Thyroid gland (tissue), 4 donors: Measurements from ENCODE around the gene SERBP1. TPM values are rescaled to one million over a fixed set of nuclear protein-coding genes. Genes with fewer than 3 reads are reported as not detected.

Source experiments
- DNase-seq, 2 donors: peaks; one replicate each; pipeline ENCODE4 v3.0.0-alpha.2; 2019
- H3K27ac ChIP-seq, 3 donors: fragments of 200-600 bp; sonication (generic); 1 replicate in 2 of 3; 2 replicates in 1 of 3; pipeline ENCODE4 v1.5.1; 2016 to 2019; ENCODE audit warnings: mild to moderate bottlenecking in 1 of 3, moderate library complexity in 1 of 3
- H3K27me3 ChIP-seq: fragments of 200-600 bp; sonication (generic); one replicate; pipeline ENCODE4 v1.5.1; 2019
- H3K36me3 ChIP-seq, 2 donors: fragments of 200-600 bp; sonication (generic); one replicate each; pipeline ENCODE4 v1.5.1; 2016 to 2019
- H3K4me1 ChIP-seq, 2 donors: fragments of 200-600 bp; sonication (generic); one replicate each; pipeline ENCODE4 v1.5.1; 2017 to 2019
- H3K4me3 ChIP-seq, 3 donors: fragments of 200-600 bp; sonication (generic); replicated peaks in 1 of 3; 1 replicate in 2 of 3; 2 replicates in 1 of 3; pipeline ENCODE4 v1.5.1; 2016; ENCODE audit warnings: mild to moderate bottlenecking in 1 of 3
- H3K9me3 ChIP-seq: fragments of 200-600 bp; sonication (generic); one replicate; pipeline ENCODE4 v1.5.1; 2017
- CTCF ChIP-seq, 6 experiments: fragments of 200-600 bp in 3 of 6; fragments of 450-650 bp in 3 of 6; sonication (generic) in 3 of 6; IDR thresholded peaks; one replicate each; pipeline ENCODE4 v1.5.1; 2016 to 2019; ENCODE audit warnings: antibody characterized with exemption in 6 of 6, mild to moderate bottlenecking in 2 of 6, inconsistent platforms in 1 of 6, moderate library complexity in 1 of 6
- POLR2A ChIP-seq, 2 donors: fragments of 450-650 bp; IDR thresholded peaks; one replicate each; pipeline ENCODE4 v1.6.1; 2017; ENCODE audit warnings: antibody characterized with exemption in 2 of 2, mild to moderate bottlenecking in 2 of 2, moderate library complexity in 1 of 2
- WGBS, 2 donors: methylation state at CpG; one replicate each; pipeline ENCODE4 v1.1.5; 2017; 5-methylcytosine and 5-hydroxymethylcytosine counted together
- intact Hi-C: fragments of 100-400 bp; cut with DNase I; formaldehyde crosslinking; loops from one replicate; pipeline ENCODE4 v1.15.1; 2023
- total RNA-seq, 4 donors: library from RNA; depleted of rRNA; stranded (reverse); fragments of >200 nt; gene quantifications; one replicate each; pipeline ENCODE4 v1.2.3, GENCODE V29; 2016

Gene SERBP1
- total RNA-seq, 4 donors from 2014 or later = 185 to 218 (median 204) TPM

- no peaks in the 10 kb centered on the region for H3K36me3 ChIP-seq
- no peak for DNase-seq
- H3K4me3 ChIP-seq = no peak overlapping the region
- H3K27ac ChIP-seq = peak overlapping the region in 1 of 3 donors; percentile 22
- intact Hi-C loops = no loop called here
- no peaks in the 10 kb centered on the region for H3K27me3 ChIP-seq
- H3K9me3 ChIP-seq = no peaks in the 10 kb centered on the region
- peaks cover 12 to 13% of the 10 kb centered on the region in 2 donors for H3K4me1 ChIP-seq
- TF ChIP-seq POLR2A (IDR thresholded peaks at IDR 0.05) (no peak), CTCF (IDR thresholded peaks at IDR 0.05) (no peak)
- WGBS, 2 donors = 75 to 79% methylated on average over 2 of the region's 2 CpGs
Observed at GRCh38 chr1:67441739-67442281, 11.6 kb upstream of the SERBP1 start.

- Histone ChIP-seq H3K4me1 (peaks cover 12 to 13% of the 10 kb centered on the region in 2 donors), H3K9me3 (no peaks in the 10 kb centered on the region), H3K27me3 (no peaks in the 10 kb centered on the region), H3K27ac (peak overlapping the region in 1 of 3 donors; percentile 22), H3K4me3 (no peak overlapping the region), H3K36me3 (no peaks in the 10 kb centered on the region)
- intact Hi-C loops = no loop called here
- DNase-seq = peak; percentile 85
- no peak for TF ChIP-seq CTCF (IDR thresholded peaks at IDR 0.05)
- no peak for TF ChIP-seq POLR2A (IDR thresholded peaks at IDR 0.05)
- WGBS, 2 donors = 13 to 21% methylated on average over 3 of the region's 3 CpGs
Observed at GRCh38 chr1:67441183-67441582, 11.0 kb upstream of the SERBP1 start.

GRCh38 chr1:67440339-67440738 is 10.1 kb upstream of the SERBP1 start:
- H3K36me3 ChIP-seq = no peaks in the 10 kb centered on the region
- 59 to 77% methylated on average over 3 of the region's 3 CpGs for WGBS, 2 donors
- intact Hi-C loops = no loop called here
- TF ChIP-seq CTCF (IDR thresholded peaks at IDR 0.05) (no peak), POLR2A (IDR thresholded peaks at IDR 0.05) (no peak)
- no peak for DNase-seq
- no peak overlapping the region for H3K27ac ChIP-seq
- no peaks in the 10 kb centered on the region for H3K27me3 ChIP-seq
- no peak overlapping the region for H3K4me3 ChIP-seq
- H3K9me3 ChIP-seq = no peaks in the 10 kb centered on the region
- peaks cover 12 to 13% of the 10 kb centered on the region in 2 donors for H3K4me1 ChIP-seq

GRCh38 chr1:67439277-67440029 is 9.3 kb upstream of the SERBP1 start:
- no peak overlapping the region for H3K27ac ChIP-seq
- H3K27me3 ChIP-seq = no peaks in the 10 kb centered on the region
- no peak for DNase-seq
- H3K36me3 ChIP-seq = no peaks in the 10 kb centered on the region
- intact Hi-C loops = no loop called here
- no peaks in the 10 kb centered on the region for H3K9me3 ChIP-seq
- TF ChIP-seq CTCF (IDR thresholded peaks at IDR 0.05) (no peak), POLR2A (IDR thresholded peaks at IDR 0.05) (no peak)
- H3K4me1 ChIP-seq = peaks cover 12 to 13% of the 10 kb centered on the region in 2 donors
- H3K4me3 ChIP-seq = no peak overlapping the region
- WGBS, 2 donors = 96 to 100% methylated on average over 6 of the region's 6 CpGs

- no peaks in the 10 kb centered on the region for H3K36me3 ChIP-seq
- H3K27me3 ChIP-seq = no peaks in the 10 kb centered on the region
- no peak overlapping the region for H3K27ac ChIP-seq
- peaks cover 12 to 13% of the 10 kb centered on the region in 2 donors for H3K4me1 ChIP-seq
- H3K9me3 ChIP-seq = no peaks in the 10 kb centered on the region
- intact Hi-C loops = no loop called here
- 88 to 90% methylated on average over 2 of the region's 2 CpGs for WGBS, 2 donors
- H3K4me3 ChIP-seq = no peak overlapping the region
- DNase-seq = no peak
- no peak for TF ChIP-seq CTCF (IDR thresholded peaks at IDR 0.05)
- no peak for TF ChIP-seq POLR2A (IDR thresholded peaks at IDR 0.05)
Observed at GRCh38 chr1:67437961-67438360, 7.8 kb upstream of the SERBP1 start.
